ENCODE data around the gene ZNF484. TPM values are rescaled to one million over a fixed set of nuclear protein-coding genes. Genes with fewer than 3 reads are reported as not detected.

Gene ZNF484
- total RNA-seq, 1 donor from 2014 or later, result 9.1 TPM

- no peak for DNase-seq (ENCODE audit: extremely low read depth, low read depth, low spot score)
Measured at GRCh38 chr9:92795598-92796336, 82.1 kb downstream of the ZNF484 start.

Other genes with a start within 250 kb of the ZNF484 start
- 15.4 and 18.0 TPM in 2 replicates for gene IPPK, start 207.9 kb downstream of the ZNF484 start, total RNA-seq
- gene BICD2, start 113.2 kb downstream of the ZNF484 start, total RNA-seq, result 45.6 and 51.4 TPM in 2 replicates
- not detected in 2 replicates for gene FGD3, start 69.5 kb upstream of the ZNF484 start, total RNA-seq
- gene SUSD3, start 180.7 kb upstream of the ZNF484 start, total RNA-seq, result not detected in 2 replicates
- 97.3 and 133 TPM in 2 replicates for gene CARD19, start 218.2 kb upstream of the ZNF484 start, total RNA-seq